Activated T-cell treated with anti-CD3 and anti-CD28 coated beads, Interleukin-2, amount 50 U/mL, for 72 hours (primary cell): ENCODE data around the gene CYP2J2. TPM values are rescaled to one million over a fixed set of nuclear protein-coding genes. Genes with fewer than 3 reads are reported as not detected.
"Not testable (repeated sequence)": the region's sequence is repeated elsewhere in the genome, so short reads cannot be mapped to it uniquely, and the experiment has no call there.

ENCODE experiments used
- ATAC-seq, 2 donors: fragments of 150-1000 bp; cut with Tn5 transposase; replicated peaks in 1 of 2; 2 replicates each; pipeline ENCODE4 v1.10.0; 2021; ENCODE audit warnings: moderate library complexity in 2 of 2, mild to moderate bottlenecking in 1 of 2
- DNase-seq, 2 donors: peaks; one replicate each; pipeline ENCODE4 v3.0.0; 2021 to 2022; ENCODE audit warnings: mixed read lengths in 1 of 2
- H3K27ac Mint-ChIP-seq: one replicate; pipeline ENCODE4 v1.8.0; 2022; ENCODE audit warnings: mild to moderate bottlenecking, moderate library complexity, mixed read lengths
- H3K27me3 Mint-ChIP-seq: one replicate; pipeline ENCODE4 v1.8.0; 2022; ENCODE audit warnings: low read depth, mixed read lengths
- H3K36me3 Mint-ChIP-seq, 2 donors: one replicate each; pipeline ENCODE4 v1.8.0; 2022; ENCODE audit warnings: mixed read lengths in 2 of 2, mild to moderate bottlenecking in 1 of 2; ENCODE audit not compliant: insufficient read depth in 2 of 2
- H3K4me1 Mint-ChIP-seq: one replicate; pipeline ENCODE4 v1.8.0; 2022; ENCODE audit warnings: low read depth, mixed read lengths
- H3K4me3 Mint-ChIP-seq, 2 donors: one replicate each; pipeline ENCODE4 v1.8.0; 2022; ENCODE audit warnings: mild to moderate bottlenecking in 2 of 2, mixed read lengths in 2 of 2, moderate library complexity in 2 of 2
- H3K9me3 Mint-ChIP-seq, 2 donors: one replicate each; pipeline ENCODE4 v1.8.0; 2022; ENCODE audit warnings: mixed read lengths in 2 of 2
- total RNA-seq, 2 donors: library from RNA; stranded (reverse); gene quantifications; one replicate each; pipeline ENCODE4 v1.2.3, GENCODE V29; 2022

The CYP2J2 gene
- total RNA-seq, 2 donors from 2014 or later = 0.76 to 0.82 TPM

- DNase-seq (peak; percentile 44 to 49), ATAC-seq (peak; percentile 58 to 60)
- Mint-ChIP-seq H3K27ac (no peak overlapping the region), H3K4me1 (no peaks in the 10 kb centered on the region), H3K27me3 (no peaks in the 10 kb centered on the region), H3K9me3 (peaks cover 3 to 5% of the 10 kb centered on the region in 2 donors), H3K4me3 (no peak overlapping the region), H3K36me3 (peaks cover 3 to 7% of the 10 kb centered on the region in 2 donors)
These were observed 47.0 kb downstream of the CYP2J2 start for GRCh38 chr1:59879574-59879973.

- ATAC-seq (no peak), DNase-seq (no peak)
- H3K4me1 Mint-ChIP-seq = no peaks in the 10 kb centered on the region
- H3K36me3 Mint-ChIP-seq = peaks cover 3 to 7% of the 10 kb centered on the region in 2 donors
- H3K4me3 Mint-ChIP-seq = no peak overlapping the region
- H3K27me3 Mint-ChIP-seq = no peaks in the 10 kb centered on the region
- H3K27ac Mint-ChIP-seq = no peak overlapping the region
- H3K9me3 Mint-ChIP-seq = peaks cover 3% of the 10 kb centered on the region in 2 donors
These were observed 48.2 kb downstream of the CYP2J2 start for GRCh38 chr1:59878370-59878769.

GRCh38 chr1:59877108-59877682 is 49.4 kb downstream of the CYP2J2 start:
- no peak for ATAC-seq
- H3K4me3 Mint-ChIP-seq = no peak overlapping the region
- H3K27ac Mint-ChIP-seq = no peak overlapping the region

GRCh38 chr1:59871746-59872145 is 54.8 kb downstream of the CYP2J2 start:
- Mint-ChIP-seq H3K27me3 (no peaks in the 10 kb centered on the region), H3K9me3 (no peaks in the 10 kb centered on the region), H3K4me3 (no peak overlapping the region), H3K27ac (no peak overlapping the region), H3K4me1 (no peaks in the 10 kb centered on the region), H3K36me3 (peaks cover 0 to 5% of the 10 kb centered on the region in 2 donors)
- DNase-seq (no peak), ATAC-seq (no peak)

More at GRCh38 chr1:59877108-59877682, 49.4 kb downstream of the CYP2J2 start:
- Mint-ChIP-seq H3K27me3 (no peaks in the 10 kb centered on the region), H3K36me3 (peaks cover 3 to 7% of the 10 kb centered on the region in 2 donors), H3K4me1 (no peaks in the 10 kb centered on the region), H3K9me3 (peaks cover 3% of the 10 kb centered on the region in 2 donors)
- DNase-seq = no peak

- H3K4me1 Mint-ChIP-seq = no peaks in the 10 kb centered on the region
- H3K9me3 Mint-ChIP-seq = no peaks in the 10 kb centered on the region
- no peak for DNase-seq
- no peaks in the 10 kb centered on the region for H3K27me3 Mint-ChIP-seq
- H3K27ac Mint-ChIP-seq = no peak overlapping the region
- no peak overlapping the region for H3K4me3 Mint-ChIP-seq
- no peak for ATAC-seq
- H3K36me3 Mint-ChIP-seq = peaks cover 0 to 1% of the 10 kb centered on the region in 2 donors
These were observed 60.1 kb downstream of the CYP2J2 start for GRCh38 chr1:59866462-59866861.

- H3K4me1 Mint-ChIP-seq = no peaks in the 10 kb centered on the region
- no peak overlapping the region for H3K4me3 Mint-ChIP-seq
- H3K36me3 Mint-ChIP-seq = peaks cover 4 to 11% of the 10 kb centered on the region in 2 donors
- ATAC-seq (no peak), DNase-seq (no peak)
- H3K27ac Mint-ChIP-seq = no peak overlapping the region
- no peaks in the 10 kb centered on the region for H3K27me3 Mint-ChIP-seq
- H3K9me3 Mint-ChIP-seq = peaks cover 0 to 5% of the 10 kb centered on the region in 2 donors
These were observed 68.8 kb downstream of the CYP2J2 start for GRCh38 chr1:59857679-59858354.

- DNase-seq = no peak
- H3K4me1 Mint-ChIP-seq = no peaks in the 10 kb centered on the region
- H3K9me3 Mint-ChIP-seq = peaks cover 0 to 5% of the 10 kb centered on the region in 2 donors
- H3K27ac Mint-ChIP-seq = no peak overlapping the region
- ATAC-seq = no peak
- H3K36me3 Mint-ChIP-seq = peaks cover 4 to 11% of the 10 kb centered on the region in 2 donors
- H3K4me3 Mint-ChIP-seq = no peak overlapping the region
- H3K27me3 Mint-ChIP-seq = no peaks in the 10 kb centered on the region
These were observed 69.7 kb downstream of the CYP2J2 start for GRCh38 chr1:59856725-59857338.

- not testable (repeated sequence) for H3K27ac Mint-ChIP-seq, H3K4me1 Mint-ChIP-seq, H3K27me3 Mint-ChIP-seq, DNase-seq, ATAC-seq, H3K9me3 Mint-ChIP-seq, H3K4me3 Mint-ChIP-seq
- peaks cover 4 to 11% of the 10 kb centered on the region in 2 donors for H3K36me3 Mint-ChIP-seq
These were observed 71.3 kb downstream of the CYP2J2 start for GRCh38 chr1:59855297-59855696.

GRCh38 chr1:59852117-59852516 is 74.5 kb downstream of the CYP2J2 start:
- Mint-ChIP-seq H3K9me3 (peaks cover 0 to 5% of the 10 kb centered on the region in 2 donors), H3K27me3 (no peaks in the 10 kb centered on the region), H3K4me3 (no peak overlapping the region), H3K4me1 (no peaks in the 10 kb centered on the region), H3K36me3 (peaks cover 3 to 11% of the 10 kb centered on the region in 2 donors), H3K27ac (no peak overlapping the region)
- DNase-seq (no peak), ATAC-seq (no peak)

GRCh38 chr1:59846895-59847282 is 79.7 kb downstream of the CYP2J2 start:
- Mint-ChIP-seq H3K27ac (no peak overlapping the region), H3K4me1 (no peaks in the 10 kb centered on the region), H3K27me3 (no peaks in the 10 kb centered on the region), H3K4me3 (no peak overlapping the region), H3K9me3 (no peaks in the 10 kb centered on the region), H3K36me3 (peaks cover 0 to 8% of the 10 kb centered on the region in 2 donors)
- ATAC-seq (no peak), DNase-seq (no peak)

- no peak for ATAC-seq
- Mint-ChIP-seq H3K36me3 (peaks cover 0 to 8% of the 10 kb centered on the region in 2 donors), H3K27ac (no peak overlapping the region)
These were observed 80.2 kb downstream of the CYP2J2 start for GRCh38 chr1:59846209-59846894.

GRCh38 chr1:59845091-59845490 is 81.5 kb downstream of the CYP2J2 start:
- DNase-seq = no peak
- Mint-ChIP-seq H3K4me3 (no peak overlapping the region), H3K4me1 (no peaks in the 10 kb centered on the region), H3K27me3 (no peaks in the 10 kb centered on the region), H3K9me3 (no peaks in the 10 kb centered on the region), H3K27ac (no peak overlapping the region), H3K36me3 (peaks cover 0 to 8% of the 10 kb centered on the region in 2 donors)
- ATAC-seq = no peak

More at GRCh38 chr1:59846209-59846894, 80.2 kb downstream of the CYP2J2 start:
- no peak overlapping the region for H3K4me3 Mint-ChIP-seq
- H3K4me1 Mint-ChIP-seq = no peaks in the 10 kb centered on the region
- no peaks in the 10 kb centered on the region for H3K27me3 Mint-ChIP-seq
- no peak for DNase-seq
- no peaks in the 10 kb centered on the region for H3K9me3 Mint-ChIP-seq
